ENCODE measurements around the gene HS6ST1. TPM values are rescaled to one million over a fixed set of nuclear protein-coding genes. Genes with fewer than 3 reads are reported as not detected.

Gene HS6ST1
- total RNA-seq, 1 donor: 19.9 TPM

DNA sequence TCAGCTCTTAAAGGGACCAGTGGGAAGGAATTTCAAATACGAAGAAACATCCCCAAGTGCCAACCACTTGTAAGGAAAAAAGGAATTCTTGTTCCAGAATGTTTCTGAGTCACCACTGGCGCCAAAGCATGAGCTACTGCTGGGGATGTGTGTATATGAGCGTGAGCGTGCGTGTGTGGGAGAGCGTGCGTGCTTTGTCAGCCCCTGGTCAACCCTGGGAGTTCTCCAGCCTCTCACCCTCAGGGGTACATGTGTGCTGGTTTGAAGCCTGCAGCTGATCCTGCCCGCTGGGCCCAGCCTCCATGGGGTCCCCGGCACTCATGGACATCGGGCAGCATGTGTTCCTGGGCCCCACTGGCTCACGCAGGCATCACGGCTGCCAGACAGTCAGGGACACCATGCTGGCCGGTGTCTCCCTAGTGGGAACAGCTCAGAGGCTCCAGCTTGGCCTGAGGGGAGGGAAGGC lies 17.1 kb downstream of the HS6ST1 start:
- no peak overlapping the region for H3K4me3 ChIP-seq (ENCODE audit: low read depth, low read length)
- TF ChIP-seq, protein P1, sequence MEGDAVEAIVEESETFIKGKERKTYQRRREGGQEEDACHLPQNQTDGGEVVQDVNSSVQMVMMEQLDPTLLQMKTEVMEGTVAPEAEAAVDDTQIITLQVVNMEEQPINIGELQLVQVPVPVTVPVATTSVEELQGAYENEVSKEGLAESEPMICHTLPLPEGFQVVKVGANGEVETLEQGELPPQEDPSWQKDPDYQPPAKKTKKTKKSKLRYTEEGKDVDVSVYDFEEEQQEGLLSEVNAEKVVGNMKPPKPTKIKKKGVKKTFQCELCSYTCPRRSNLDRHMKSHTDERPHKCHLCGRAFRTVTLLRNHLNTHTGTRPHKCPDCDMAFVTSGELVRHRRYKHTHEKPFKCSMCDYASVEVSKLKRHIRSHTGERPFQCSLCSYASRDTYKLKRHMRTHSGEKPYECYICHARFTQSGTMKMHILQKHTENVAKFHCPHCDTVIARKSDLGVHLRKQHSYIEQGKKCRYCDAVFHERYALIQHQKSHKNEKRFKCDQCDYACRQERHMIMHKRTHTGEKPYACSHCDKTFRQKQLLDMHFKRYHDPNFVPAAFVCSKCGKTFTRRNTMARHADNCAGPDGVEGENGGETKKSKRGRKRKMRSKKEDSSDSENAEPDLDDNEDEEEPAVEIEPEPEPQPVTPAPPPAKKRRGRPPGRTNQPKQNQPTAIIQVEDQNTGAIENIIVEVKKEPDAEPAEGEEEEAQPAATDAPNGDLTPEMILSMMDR (IDR thresholded peaks at IDR 0.05; ENCODE audit: insufficient read depth, low read depth, low read length): no peak
- DNase-seq (ENCODE audit: low read depth): peak; percentile 90

DNA sequence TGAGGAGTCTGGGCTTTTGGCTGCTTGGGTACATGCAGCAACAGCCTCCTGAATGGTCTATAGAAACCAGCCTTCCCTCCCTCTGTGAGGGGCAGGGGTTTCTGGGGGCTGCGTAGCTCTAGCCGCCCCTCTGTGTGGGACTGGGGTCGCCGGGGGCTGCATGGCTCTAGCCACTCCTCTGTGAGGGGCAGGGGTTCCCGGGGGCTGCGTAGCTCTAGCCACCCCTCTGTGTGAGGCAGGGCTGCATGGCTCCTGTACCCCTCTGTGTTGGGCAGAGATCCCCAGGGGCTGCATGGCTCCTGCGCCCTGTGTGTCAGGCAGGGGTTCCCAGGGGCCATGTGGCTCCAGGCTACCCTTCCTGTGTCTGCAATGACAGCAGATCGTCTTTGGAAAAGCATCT lies 17.6 kb downstream of the HS6ST1 start:
- DNase-seq (ENCODE audit: low read depth): no peak
- H3K4me3 ChIP-seq (ENCODE audit: low read depth, low read length): no peak overlapping the region
- TF ChIP-seq, protein P1 (IDR thresholded peaks at IDR 0.05; ENCODE audit: insufficient read depth, low read depth, low read length): no peak

DNA sequence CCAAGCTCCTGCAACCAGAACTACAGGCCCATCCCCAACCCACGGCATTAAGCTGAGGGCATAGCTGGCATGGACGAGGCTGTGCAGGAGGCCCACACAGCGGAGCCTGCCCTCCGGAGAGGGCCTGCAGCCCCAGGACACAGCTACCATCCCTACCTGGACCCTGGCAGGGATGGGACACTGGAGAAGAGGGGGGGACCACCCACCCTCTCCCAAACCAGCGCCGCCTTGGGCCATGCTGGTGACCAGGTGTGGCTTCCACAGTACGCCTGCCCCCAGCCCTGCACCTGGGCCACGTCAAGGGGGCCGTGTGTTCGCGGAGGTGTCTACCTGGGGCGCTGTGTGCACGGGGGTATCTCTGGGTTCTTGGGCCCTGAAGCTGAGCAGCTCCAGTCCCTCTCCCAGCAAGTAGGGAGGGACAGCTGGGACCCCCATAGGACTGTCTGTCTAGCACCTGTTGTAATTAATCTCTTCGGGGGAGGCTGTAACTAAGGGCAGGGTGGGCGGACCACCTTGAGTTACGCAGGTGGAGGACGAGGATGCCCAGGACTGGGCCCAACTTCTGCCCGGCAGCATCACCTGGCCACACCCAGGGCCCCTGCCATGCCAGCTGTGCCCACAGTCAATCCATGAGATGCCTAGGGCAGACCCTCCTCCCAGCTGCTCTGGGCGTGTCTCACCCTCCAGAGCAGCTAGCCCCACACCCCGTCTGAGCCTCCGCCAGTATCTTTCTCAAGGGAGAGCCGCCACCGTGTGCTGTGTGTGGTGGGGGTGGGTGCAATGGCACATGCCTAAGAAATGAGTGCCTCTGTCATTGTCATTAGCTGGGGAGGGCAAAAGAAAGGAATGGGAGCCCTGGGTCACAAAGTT lies 18.3 kb downstream of the HS6ST1 start:
- no peak for DNase-seq (ENCODE audit: low read depth)
- TF ChIP-seq, protein P1 (IDR thresholded peaks at IDR 0.05; ENCODE audit: insufficient read depth, low read depth, low read length): no peak
- H3K4me3 ChIP-seq (ENCODE audit: low read depth, low read length): no peak overlapping the region

DNA sequence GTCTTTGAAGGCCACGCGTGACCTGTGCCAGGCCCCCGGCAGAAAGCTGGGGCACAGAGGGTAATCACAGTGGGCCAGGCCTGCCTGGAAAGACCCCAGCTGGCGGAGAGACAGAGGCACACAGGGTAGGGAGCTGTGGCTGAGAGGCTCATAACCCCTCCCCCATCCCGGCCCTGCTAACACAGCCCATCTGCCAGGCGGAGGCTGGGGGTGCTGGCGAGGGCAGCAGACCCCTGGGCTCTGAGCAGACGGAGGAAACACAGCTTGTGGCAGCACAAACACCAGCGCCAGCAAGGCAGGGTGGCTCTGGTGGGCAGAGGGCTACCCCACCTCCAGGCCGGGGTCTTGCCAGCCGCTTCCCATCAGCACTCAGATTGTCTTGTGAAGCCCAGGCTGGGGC lies 19.0 kb downstream of the HS6ST1 start:
- TF ChIP-seq, protein P1 (IDR thresholded peaks at IDR 0.05; ENCODE audit: insufficient read depth, low read depth, low read length): no peak
- DNase-seq (ENCODE audit: low read depth): no peak
- no peak overlapping the region for H3K4me3 ChIP-seq (ENCODE audit: low read depth, low read length)

DNA sequence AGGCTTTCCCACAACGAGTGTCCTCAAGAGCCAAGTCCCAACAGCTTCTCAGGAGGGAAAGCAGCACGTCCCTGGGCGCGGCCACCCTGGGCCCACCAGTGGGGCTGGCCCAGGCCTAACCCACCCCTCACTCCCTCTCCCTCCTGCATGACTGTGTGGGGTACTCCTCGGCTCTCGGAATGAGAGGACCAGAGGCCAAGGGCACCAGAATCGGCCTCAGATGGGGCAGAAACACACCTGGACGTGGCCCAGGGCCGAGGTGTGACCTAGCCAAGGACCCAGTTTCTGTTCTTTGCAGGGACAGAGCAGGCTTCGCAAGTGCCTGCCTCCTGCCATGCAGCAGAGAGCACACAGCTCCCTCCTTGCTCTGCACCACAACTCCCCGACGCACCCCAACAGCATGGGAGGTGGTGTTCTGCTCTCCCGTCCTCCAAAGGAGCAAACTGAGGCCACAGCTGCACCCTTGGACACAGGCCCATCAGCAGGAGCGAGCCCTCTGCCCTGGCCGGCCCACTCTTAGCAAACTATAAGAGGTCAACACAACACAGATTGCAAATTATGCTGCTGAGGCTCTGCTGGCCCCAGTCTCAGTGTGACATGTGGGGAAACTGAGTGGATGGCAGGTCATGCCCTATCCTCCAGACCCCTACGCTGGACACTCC lies 19.7 kb downstream of the HS6ST1 start:
- H3K4me3 ChIP-seq (ENCODE audit: low read depth, low read length): no peak overlapping the region
- DNase-seq (ENCODE audit: low read depth): no peak
- TF ChIP-seq, protein P1 (IDR thresholded peaks at IDR 0.05; ENCODE audit: insufficient read depth, low read depth, low read length): no peak

DNA sequence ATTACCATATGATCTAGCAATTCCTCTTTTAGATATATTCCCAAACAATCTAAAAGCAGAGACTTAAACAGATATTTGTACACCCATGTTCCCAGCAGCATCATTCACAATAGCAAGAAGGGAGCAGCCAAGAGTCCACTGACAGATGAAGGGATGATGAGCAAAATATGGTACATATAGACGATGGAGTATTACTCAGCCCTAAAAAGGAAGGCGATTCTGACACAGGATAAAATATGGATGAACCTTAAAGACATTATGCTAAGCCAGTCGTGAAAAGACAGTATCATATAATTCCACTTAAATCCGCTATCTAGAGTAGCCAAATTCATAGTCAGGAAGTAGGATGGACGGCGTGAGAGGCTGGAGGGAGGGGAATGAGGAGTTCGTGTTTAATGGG lies 20.4 kb downstream of the HS6ST1 start:
- DNase-seq (ENCODE audit: low read depth): no peak
- TF ChIP-seq, protein P1 (IDR thresholded peaks at IDR 0.05; ENCODE audit: insufficient read depth, low read depth, low read length): no peak

More for the DNA sequence above, 20.4 kb downstream of the HS6ST1 start:
- no peak overlapping the region for H3K4me3 ChIP-seq (ENCODE audit: low read depth, low read length)

Data from fibroblast of villous mesenchyme (primary cell).